ENCODE measurements around the gene DOCK10.
"Not testable (repeated sequence)": the region's sequence is repeated elsewhere in the genome, so short reads cannot be mapped to it uniquely, and the experiment has no call there.

The DOCK10 gene

DNA sequence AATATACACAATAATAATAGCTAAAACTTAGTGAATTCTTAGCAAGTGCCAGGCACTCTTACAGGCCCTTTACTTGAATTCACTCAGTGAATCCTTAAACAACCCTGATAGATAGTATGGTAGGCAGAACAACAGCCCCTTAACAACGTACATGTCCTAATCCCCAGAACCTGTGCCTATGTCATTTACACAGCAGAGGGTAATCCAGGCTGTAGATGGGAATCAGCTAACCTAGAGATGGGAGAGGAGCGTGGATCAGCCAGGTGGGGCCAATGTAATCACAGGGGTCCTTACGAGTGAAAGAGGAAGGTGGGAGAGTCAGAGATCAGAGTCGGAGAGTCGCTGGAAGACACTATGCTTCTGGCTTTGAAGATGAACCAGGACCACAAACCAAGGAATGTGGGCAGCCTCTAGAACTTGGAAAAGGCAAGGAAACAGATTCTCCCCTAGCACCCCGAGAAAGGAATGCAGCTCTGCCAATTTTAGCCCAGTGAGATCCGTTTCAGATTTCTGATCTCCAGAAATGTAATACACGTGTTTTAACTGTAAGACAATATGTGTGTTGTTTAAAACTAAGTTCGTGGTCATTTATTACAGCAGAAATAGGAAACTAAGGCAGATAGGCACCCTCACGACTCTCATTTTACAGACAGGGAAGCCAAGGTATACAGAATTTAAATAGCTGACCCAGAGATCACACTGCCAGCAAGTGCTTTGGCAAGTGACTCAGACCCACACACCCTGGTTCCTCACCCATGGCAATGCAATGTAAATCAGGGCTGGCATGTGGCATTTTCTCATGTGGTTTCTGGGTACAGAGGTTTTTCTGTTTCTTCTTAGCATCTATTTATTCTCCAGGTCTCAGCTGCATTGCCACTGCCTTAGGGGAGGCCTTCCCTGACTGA, 68.9 kb downstream of the DOCK10 start:
- DNase-seq: no peak

DNA sequence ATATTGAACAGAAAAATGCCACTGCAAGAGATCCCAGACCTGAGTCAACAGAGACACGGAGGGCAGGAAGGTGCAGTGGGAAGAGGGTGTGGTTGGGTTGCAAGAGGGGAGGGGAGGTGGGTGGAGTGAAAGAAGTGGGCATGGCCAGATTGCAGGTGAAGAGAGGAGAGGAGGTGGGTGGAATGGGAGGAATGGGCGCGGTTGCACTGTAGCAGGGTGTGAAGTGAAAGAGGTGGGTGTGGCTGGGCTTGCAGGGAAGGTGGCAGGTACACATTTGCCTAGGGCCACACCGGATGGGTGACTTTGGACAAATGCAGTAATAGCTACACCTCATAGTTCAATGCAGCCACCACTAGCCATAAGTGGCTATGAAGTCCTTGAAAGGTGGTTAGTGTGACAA, 71.1 kb downstream of the DOCK10 start:
- no peak for DNase-seq

DNA sequence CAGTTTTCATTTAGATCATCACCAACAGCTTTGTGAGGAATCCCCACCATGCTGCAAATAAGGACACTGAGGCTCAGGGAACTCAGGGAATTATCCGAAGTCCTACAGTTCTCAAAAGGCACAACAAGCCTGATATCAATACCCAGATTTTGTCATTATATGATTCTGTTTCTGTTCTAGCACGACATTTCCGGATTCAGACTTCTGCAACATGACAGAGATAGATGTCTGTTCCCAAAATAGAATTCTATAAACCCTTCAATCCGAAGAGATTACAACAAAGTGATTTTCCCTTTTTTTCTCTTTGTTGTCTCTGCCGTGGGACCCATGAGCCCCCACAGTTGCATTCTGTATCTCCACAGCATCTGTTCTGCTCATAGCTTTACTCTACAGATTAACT, 72.0 kb downstream of the DOCK10 start:
- no peak for DNase-seq

DNA sequence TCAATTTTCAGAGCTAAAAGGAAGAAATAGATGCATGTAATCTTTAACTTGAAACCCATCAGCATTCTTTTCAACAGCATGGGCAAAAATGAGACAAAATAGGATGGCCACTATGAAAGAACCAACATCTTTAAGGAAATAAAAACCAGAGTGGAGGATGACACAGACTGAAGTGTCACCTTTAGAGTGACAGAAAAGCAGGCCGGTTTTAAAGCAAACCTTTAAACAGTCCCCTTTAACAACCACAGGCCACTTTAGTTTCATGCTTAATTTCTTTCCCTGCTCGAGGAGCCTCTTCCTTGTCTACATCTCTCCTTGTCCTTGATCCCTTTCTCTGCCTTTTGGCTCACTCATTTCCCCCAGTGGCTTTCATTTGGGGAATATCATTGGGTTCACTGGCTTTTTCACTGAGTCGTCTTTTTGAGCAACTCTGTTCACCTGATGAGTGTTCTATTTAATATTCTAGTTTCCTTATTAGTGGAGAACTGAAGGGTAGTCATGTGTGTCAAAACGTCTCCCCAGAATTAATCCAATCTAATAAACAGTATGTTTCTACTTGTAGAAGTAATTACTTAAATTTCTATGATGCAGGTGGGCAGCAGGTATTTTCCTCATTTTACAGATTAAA, 72.5 kb downstream of the DOCK10 start:
- DNase-seq: no peak

DNA sequence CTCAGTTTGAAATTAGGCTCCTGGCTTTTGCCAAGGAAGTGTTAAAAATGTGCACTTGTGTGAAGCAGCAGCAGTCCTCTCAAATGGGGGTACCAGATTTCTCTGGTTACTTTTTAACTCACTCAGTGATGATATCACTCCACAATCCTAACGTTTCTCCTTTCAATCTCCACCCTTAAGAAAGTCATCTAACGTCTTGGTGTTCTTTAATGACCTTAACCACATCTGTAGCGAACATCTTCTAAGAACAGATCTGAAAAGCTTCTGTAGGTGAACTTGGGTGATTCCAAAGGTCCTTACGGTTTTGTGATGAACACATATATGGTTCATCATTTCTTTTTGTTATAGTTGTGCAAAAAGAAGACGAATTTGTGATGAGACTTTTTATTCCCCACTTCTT, 73.2 kb downstream of the DOCK10 start:
- no peak for DNase-seq

DNA sequence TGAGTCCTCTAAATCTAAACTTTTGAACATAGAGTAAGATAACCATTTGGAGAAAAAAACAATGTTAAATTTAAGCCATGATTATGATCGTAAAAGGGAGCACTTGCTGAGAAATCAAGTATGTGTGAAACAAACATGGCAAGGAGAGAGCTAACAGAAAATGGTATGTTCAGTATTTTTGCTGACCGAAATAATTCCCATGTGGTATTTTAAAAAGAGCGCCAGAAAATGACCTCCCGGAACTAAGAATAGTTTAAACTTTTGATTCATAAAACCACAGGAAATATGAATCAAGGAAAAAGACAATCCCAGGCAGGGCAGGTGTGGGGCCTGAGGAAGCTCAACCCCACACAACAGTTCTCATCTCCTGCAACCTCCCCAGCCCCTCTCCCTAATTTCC, 74.2 kb downstream of the DOCK10 start:
- DNase-seq: no peak

DNA sequence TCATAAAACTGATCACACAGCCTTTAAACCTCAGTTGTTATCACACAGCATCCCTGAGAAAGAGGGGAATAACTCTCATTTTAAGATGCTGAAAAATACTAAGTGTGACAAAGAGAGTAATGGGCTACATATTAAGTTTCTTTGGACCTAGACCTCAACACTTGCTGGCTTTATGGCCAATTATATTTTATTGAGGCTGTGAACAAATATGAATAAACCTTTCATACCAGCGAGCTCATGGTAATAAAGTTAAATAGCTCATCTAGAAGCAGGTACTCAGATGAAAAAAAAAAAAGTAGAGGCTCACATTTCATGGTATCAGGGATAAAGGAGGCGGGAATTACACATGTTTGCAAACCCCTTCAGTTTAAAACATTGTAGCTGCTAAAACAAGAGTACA, 75.7 kb downstream of the DOCK10 start:
- no peak for DNase-seq

DNA sequence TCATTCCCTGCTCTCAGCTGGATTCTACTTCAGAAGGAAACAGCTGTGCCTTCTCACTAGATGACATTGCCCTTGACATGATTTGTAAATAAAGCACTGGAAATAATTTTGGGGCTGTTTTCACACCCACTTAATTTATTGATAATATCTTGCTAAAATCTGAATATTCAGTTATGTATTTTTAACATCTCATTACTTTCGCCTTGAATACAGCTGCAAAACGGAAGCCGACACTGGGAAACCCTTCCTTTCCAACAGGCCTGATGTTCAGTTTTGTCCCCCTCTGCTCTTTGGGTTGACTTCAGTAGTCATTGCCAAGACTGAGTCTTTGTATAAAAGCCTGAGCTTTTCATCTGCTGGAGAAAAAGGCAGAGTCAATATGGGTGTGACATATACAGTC, 82.7 kb downstream of the DOCK10 start:
- DNase-seq: no peak

DNA sequence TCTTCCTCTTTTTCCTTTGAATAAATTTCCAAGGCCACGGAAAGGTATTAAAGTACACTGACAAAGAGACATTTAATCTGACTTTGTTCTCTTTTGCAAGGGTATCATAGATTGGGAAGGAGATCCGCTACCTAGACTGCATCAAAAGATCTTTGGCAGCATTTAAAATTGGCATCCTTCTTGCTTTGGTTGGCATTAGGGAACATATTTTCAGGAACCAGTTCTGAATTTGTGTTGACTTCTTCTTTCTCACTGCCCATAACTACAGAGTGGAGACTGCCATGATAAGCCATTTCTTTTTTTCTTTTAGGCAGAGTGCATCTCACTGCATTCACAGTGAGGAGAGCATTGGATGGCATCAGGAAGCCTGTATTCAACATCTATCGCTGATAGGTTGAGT, 83.4 kb downstream of the DOCK10 start:
- no peak for DNase-seq

DNA sequence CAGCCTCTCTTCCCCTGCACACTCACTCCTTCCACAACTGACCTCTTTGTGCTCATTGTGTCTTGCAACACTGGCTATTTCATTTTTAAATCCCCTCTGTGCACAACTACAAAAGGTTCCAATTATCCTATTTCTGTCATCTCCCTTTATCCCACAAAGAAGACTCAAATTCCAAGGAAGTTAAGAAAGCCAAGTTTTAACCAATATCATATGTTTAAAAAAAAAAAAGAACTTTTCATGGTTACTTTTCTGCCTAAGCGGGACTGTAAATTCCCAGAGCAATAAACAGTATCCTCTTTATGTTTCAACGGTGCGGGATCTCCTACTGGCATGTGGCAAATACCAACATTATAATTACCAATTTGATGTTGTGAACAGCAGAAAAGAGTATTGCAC, 83.8 kb downstream of the DOCK10 start:
- no peak for DNase-seq

DNA sequence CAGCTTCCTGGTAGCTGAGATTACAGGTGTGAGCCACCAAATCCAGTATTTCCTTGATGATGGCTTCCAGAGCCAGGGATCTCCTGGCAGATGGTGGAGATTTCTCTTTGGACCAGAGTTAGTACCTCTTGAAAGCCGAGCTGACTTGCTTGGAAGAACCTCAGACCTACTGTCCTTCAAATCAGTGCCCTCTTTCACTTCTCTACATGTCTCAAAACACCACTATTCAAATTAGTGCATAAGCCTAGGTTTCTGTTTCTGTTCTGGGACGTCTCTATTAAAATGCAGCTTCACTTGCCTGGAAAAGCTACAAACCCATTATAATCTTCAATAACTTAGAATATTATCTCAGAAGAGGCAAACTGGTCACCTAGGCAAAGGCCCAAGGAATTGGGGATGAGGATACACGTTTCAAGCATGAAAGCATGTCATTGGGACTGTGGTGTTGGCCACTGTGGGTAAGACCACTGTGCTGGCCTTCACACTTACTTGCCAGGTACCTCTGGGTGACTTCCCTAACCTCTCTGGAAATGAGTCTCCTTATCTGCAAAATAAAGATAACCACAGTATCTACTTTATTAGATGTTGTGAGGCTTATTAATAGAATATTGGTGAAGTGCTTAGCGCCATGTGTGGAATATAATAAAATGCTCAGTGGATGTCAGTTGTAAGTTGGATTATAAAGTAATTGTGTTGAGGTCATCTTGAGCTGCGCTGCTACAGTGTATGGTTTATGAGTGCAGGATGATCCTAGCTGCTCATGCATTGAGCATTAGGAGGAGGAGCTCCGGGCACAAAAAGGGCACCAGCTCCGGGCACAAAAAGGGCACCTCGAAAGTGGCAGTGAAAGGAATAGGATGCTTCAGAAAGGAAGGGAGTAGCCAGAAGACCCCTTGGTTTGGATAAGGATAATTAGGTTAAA, 84.5 kb downstream of the DOCK10 start:
- no peak for DNase-seq

DNA sequence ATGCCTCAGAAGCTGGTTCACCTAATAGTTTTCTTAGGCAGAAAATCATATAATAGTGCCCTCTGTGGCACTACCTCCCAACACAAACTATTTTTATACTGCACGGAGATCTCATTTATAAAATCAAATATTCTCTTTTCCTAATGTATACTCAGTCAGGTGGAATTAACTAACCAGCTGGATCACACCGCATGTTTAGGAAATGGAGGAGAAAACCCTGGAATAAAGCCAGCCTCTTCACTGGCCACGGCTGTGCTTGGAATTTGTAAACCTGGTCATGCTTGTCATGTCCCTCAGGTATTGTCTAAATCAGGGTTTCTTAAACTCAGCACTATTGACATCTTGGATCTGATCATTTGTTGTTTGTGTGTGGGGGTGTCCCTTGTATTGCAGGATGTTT, 85.6 kb downstream of the DOCK10 start:
- DNase-seq: no peak

DNA sequence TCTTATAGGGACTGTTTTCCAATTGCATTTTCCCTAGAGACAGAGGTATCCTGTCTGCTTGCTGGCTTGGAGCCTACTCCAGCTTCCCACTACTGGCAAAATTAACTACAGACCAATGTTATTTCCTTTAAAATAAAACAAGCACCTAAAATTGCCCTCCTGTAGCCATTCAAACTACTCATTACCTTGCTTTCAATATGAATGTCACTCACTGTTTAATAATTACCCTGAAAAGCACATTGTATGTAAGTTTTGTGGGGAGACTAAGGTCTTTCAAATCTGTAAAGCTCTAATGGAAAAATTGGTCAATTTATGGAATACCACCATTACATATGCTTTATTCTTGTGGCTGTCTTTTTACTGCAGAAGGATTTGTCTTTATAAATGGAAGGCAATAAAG, 87.3 kb downstream of the DOCK10 start:
- DNase-seq: no peak

DNA sequence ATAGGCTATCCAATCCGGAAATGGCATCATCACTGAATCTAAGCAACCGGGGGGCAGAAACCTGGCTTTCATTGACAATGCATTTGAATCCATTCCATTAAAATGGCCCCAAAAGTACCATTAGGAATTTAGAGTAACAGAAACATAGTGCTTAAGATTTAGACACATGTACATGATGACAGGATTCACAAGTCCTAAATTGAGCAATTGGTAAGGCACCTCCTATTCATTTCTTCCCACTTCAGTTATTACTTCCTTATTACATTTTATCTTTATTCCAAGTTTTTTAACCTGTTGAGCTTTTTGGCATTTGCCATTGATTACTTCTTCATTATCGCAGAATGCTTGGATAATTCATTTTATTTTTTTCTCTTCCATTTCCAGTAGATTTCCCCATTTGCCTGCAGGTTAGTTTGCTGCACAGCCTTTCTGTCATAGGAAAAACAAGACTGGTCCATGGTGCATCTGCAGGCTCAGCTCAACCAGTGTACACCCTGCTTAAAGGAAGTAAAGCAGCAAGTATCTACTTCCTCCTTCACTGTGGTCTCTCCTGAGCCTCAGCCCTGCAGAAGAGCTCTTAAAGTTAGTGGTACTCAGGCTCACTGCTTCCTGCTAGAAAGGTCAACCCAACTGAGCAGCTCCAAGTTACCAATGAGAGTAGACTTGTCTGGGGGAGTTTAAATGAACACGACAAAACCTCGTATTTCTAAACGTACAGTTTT, 89.2 kb downstream of the DOCK10 start:
- no peak for DNase-seq

DNA sequence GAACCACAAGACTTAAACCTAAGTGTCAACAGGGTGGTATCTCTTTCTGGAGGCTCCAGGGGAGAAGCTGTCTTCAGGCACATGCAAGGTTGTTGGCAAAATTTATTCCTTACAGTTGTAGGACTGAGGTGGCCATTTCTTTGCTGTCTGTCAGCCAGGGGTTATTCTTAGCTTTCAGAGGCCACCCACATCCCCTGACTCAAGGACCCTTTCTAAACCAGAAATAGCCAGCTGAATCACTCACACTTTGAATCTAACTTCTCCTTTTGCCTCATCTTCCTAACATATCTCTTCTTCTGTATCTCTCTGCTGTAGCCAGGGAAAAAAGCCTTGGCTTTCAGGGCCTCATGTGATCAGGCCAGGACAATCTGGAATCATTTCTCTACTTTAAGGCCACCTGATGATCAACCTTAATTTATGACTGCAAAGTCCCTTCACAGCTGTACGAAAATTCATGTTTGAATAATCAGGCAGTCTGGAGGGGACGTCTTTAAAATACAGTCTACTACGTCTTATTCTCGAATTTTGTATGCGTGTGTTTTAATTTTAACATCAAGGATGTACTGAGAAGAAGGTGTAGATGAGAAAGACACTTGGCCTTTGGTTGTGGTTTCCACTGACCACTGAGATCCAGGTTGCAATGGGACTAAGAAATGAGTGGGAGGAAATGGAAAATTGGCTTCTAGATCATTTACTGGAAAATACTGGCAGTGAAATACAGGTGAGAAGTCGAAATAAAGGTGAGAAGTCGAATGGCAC, 90.4 kb downstream of the DOCK10 start:
- DNase-seq: no peak

DNA sequence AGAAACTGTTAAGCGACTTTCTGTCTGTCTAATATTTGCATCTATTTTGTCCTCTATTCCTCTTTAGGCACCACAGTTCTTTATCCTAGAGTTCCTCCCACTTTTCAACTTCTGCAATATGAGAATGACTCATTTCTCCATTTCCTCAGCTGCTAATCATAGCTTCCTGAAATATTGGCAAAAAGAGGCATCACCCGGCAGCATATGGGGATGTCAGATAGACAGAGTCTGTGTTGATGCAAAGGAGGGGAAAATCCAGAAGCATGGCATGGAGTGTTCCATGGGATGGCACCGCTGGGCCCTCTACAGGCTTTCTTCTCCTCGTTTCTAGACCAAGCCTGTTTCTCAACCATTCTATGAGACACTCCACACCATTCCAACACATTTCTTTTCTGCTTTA, 93.4 kb downstream of the DOCK10 start:
- DNase-seq: no peak

DNA sequence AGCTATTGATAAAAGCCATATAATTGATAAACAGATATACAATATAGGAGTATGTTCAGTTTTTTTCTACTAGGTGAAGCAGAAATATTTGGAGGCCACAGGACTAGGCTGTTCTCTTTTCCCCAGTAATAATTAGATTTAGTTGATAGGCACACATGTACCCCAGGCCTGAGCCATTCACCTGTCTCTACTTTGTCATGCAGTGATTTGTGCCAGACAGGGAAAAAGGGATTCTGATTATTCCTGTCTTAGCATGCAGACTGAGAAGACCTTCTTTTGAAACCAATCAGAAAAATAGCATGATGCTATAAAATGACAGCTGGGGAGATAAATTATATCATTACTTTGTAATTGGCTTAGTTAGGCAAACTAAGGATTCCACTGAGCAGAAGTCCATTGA, 94.3 kb downstream of the DOCK10 start:
- no peak for DNase-seq

DNA sequence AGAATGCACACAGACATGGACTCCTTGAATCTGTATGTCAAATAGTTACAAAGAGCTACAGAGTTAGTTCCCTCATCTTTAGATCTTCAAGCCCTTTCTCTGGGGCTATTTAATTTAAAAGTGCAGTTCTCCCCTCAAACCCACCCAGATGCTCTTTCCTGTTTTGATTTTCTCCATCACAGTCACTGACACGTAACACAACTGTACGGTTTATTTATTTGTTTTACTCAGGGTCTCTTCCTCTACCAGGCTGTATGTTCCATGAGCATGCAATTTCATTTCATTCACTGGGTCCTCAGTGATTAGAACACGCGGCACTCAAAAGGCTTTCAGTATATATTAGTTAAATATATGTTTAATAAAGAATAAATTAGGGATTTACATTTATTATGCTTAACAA, 94.7 kb downstream of the DOCK10 start:
- DNase-seq: no peak

DNA sequence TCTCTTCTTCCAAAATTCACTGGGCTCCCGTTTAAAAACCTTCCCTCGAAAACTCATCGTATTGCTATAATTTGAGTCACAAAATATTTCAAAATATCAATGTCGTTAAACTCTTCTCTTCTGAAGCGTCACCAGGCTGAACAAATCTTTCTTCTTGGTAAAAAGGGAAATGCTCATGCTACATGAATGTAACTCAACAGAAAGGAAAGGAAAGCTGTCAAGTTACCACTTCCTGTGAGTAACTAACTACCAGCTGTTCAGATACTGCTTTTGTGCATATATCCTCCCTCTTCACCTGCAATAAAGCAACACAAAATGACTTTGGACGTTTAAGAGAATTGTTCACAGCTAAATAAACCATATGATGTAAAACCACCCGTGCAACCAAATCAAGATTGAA, 95.4 kb downstream of the DOCK10 start:
- no peak for DNase-seq

DNA sequence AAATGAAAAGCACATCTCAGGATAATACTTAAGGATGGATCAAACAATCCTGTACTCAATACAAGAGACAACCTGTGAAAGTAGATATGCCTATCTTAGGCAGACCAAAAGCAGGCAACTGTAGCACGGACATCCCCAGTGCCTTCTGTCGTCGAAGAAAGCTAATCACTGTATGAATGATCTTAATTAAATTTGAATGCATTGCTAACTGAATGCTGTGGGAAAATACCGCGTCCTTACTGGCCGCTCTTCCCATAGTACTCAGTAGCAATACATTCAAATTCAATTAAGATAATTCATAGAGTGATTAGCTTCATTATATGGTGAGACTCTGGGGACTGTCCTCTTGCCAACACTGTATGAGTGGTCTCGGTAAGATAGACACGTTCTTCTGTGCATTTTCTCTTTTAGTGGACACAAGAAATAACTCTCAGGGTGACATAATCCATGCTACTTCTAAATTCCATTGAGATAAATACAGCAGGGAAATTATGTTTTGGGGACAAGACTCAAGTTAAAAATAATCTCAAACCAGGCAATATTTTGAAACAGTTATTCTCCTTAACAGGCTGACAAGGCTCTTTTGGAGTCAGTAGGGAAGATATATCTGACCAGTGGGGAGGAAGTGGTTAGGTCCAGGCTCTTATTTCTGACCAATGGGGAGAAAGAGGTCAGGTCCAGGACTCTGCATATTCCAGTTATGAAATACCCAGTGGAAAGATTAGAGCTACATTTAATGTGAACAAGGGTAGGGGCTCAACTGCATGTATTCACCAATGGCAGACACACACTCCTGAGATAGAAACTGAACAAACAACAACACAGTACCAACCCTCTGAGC, 97.3 kb downstream of the DOCK10 start:
- no peak for DNase-seq

DNA sequence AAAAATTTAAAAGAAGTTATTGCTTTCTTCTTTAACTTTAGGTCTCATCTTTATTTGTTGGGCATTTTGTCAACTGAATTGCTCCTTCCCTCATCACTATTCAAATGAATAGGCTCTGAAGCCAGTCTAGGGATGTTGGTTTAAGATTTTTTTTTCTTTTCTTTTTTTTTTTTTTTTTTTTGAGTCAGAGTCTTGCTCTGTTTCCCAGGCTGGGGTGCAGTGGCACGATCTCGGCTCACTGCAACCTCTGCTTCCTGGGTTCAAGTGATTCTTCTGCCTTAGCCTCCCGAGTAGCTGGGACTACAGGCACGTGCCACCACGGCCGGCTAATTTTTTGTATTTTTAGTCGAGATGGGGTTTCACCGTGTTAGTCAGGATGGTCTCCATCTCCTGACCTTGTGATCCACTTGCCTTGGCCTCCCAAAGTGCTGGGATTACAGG, 98.6 kb downstream of the DOCK10 start:
- DNase-seq: not testable (repeated sequence)
